IMR-90 (cell line): ENCODE results near the gene GPATCH2L. TPM values are rescaled to one million over a fixed set of nuclear protein-coding genes. Genes with fewer than 3 reads are reported as not detected.

Experiments
- ATAC-seq: fragments of 200-7000 bp; cut with Tn5 transposase; 2 replicates; pipeline ENCODE4 v1.9.1; 2020; ENCODE audit warnings: low read depth, mild to moderate bottlenecking, moderate library complexity
- BruUV-seq: library from RNA; stranded (reverse); fragments of 400-500 nt; replicated peaks from 2 replicates; lab custom pipeline; 2021; lab: Mats Ljungman, UMichigan
- CTCF ChIA-PET: fragments of 300-600 bp; formaldehyde crosslinking; extraction: SDS; loops from one replicate; lab custom pipeline; 2021; ENCODE audit warnings: antibody characterized with exemption; lab: Yijun Ruan, JAX
- POLR2A ChIA-PET: fragments of 300-600 bp; sonication (Branson Sonifier 250); formaldehyde crosslinking; loops from one replicate; lab custom pipeline; 2022; ENCODE audit warnings: antibody characterized with exemption; ENCODE audit not compliant: unreplicated experiment; lab: Charles Lee
- DNase-seq: peaks from one replicate; pipeline ENCODE4 v3.0.0; 2013
- H2AFZ ChIP-seq: replicated peaks from 2 replicates; pipeline ENCODE3; 2013; ENCODE audit warnings: low read length, mild to moderate bottlenecking; ENCODE audit not compliant: poor library complexity
- H2AK5ac ChIP-seq: 2 replicates; pipeline ENCODE4 v1.6.1; 2013; ENCODE audit warnings: low read depth, low read length, inconsistent platforms
- H2AK9ac ChIP-seq: replicated peaks from 2 replicates; pipeline ENCODE3; 2013; ENCODE audit warnings: mild to moderate bottlenecking, low read depth, low read length, moderate library complexity; ENCODE audit not compliant: poor library complexity
- H2BK120ac ChIP-seq: 2 replicates; pipeline ENCODE4 v1.6.1; 2013; ENCODE audit warnings: low read depth, low read length, inconsistent platforms
- H2BK15ac ChIP-seq: 3 replicates; pipeline ENCODE4 v1.6.1; 2013; ENCODE audit warnings: low read depth, low read length, inconsistent platforms
- H2BK20ac ChIP-seq: 2 replicates; pipeline ENCODE4 v1.6.1; 2013; ENCODE audit warnings: low read depth, mild to moderate bottlenecking, inconsistent platforms, low read length, moderate library complexity
- H2BK5ac ChIP-seq: 2 replicates; pipeline ENCODE4 v1.6.1; 2013; ENCODE audit warnings: mild to moderate bottlenecking, low read depth, low read length, inconsistent platforms; ENCODE audit not compliant: poor library complexity, severe bottlenecking
- H3K14ac ChIP-seq: replicated peaks from 2 replicates; pipeline ENCODE4 v1.6.1; 2013; ENCODE audit warnings: low read depth, low read length, inconsistent platforms
- H3K18ac ChIP-seq: 2 replicates; pipeline ENCODE4 v1.6.1; 2013; ENCODE audit warnings: low read depth, low read length, control low read depth
- H3K23ac ChIP-seq: 2 replicates; pipeline ENCODE4 v1.6.1; 2013; ENCODE audit warnings: low read depth, low read length, inconsistent platforms
- H3K27ac ChIP-seq: 2 replicates; pipeline ENCODE4 v1.5.1; 2013; ENCODE audit warnings: mild to moderate bottlenecking, control low read depth, low read length; ENCODE audit not compliant: insufficient read depth
- H3K27me3 ChIP-seq: 2 replicates; pipeline ENCODE4 v1.6.1; 2013; ENCODE audit warnings: low read length; ENCODE audit not compliant: control insufficient read depth, insufficient read depth
- H3K36me3 ChIP-seq: 2 replicates; pipeline ENCODE4 v1.6.1; 2013; ENCODE audit warnings: low read length, mixed read lengths; ENCODE audit not compliant: control insufficient read depth, insufficient read depth
- H3K4ac ChIP-seq: 2 replicates; pipeline ENCODE4 v1.6.1; 2013; ENCODE audit warnings: low read depth, low read length, inconsistent platforms
- H3K4me1 ChIP-seq: 2 replicates; pipeline ENCODE4 v1.6.1; 2013; ENCODE audit warnings: low read length, mixed read lengths; ENCODE audit not compliant: control insufficient read depth, insufficient read depth
- H3K4me2 ChIP-seq: 2 replicates; pipeline ENCODE4 v1.6.1; 2013; ENCODE audit warnings: low read depth, mild to moderate bottlenecking, control low read depth, low read length, moderate library complexity
- H3K4me3 ChIP-seq: 2 replicates; pipeline ENCODE4 v1.5.1; 2013; ENCODE audit warnings: low read depth, mild to moderate bottlenecking, control low read depth, low read length, moderate library complexity; ENCODE audit not compliant: insufficient read depth
- H3K56ac ChIP-seq: 2 replicates; pipeline ENCODE4 v1.6.1; 2013; ENCODE audit warnings: low read length, inconsistent platforms; ENCODE audit not compliant: insufficient read depth; ENCODE audit errors: extremely low read depth
- H3K79me1 ChIP-seq, 2 experiments: 2 replicates each; pipeline ENCODE4 v1.6.1; 2013; ENCODE audit warnings: low read length in 2 of 2, inconsistent platforms in 1 of 2, low read depth in 1 of 2
- H3K9ac ChIP-seq: 2 replicates; pipeline ENCODE4 v1.6.1; 2013; ENCODE audit warnings: low read depth, low read length, control low read depth
- H3K9me1 ChIP-seq: 2 replicates; pipeline ENCODE4 v1.6.1; 2013; ENCODE audit warnings: low read length, inconsistent platforms; ENCODE audit not compliant: insufficient read depth
- H3K9me3 ChIP-seq: 2 replicates; pipeline ENCODE4 v1.6.1; 2013; ENCODE audit warnings: low read length; ENCODE audit not compliant: control insufficient read depth, insufficient read depth
- H4K20me1 ChIP-seq: 2 replicates; pipeline ENCODE4 v1.6.1; 2013; ENCODE audit warnings: low read length, inconsistent platforms; ENCODE audit not compliant: insufficient read depth
- H4K5ac ChIP-seq: 2 replicates; pipeline ENCODE4 v1.6.1; 2013; ENCODE audit warnings: mild to moderate bottlenecking, low read depth, low read length, control low read depth
- H4K8ac ChIP-seq, 2 experiments: 2 replicates each; pipeline ENCODE4 v1.6.1; 2013; ENCODE audit warnings: low read depth in 2 of 2, low read length in 2 of 2, control low read depth in 1 of 2, inconsistent platforms in 1 of 2
- H4K91ac ChIP-seq: 2 replicates; pipeline ENCODE4 v1.6.1; 2013; ENCODE audit warnings: low read depth, low read length, inconsistent platforms; ENCODE audit not compliant: insufficient read depth
- BHLHE40 ChIP-seq: fragments of 150-350 bp; IDR thresholded peaks from 2 replicates; pipeline ENCODE4 v1.6.1; 2016; ENCODE audit warnings: mild to moderate bottlenecking, low read depth, low read length
- CEBPB ChIP-seq: IDR thresholded peaks from 2 replicates; pipeline ENCODE4 v1.6.1; 2012; ENCODE audit warnings: low read depth, low read length, improper control_type of control experiment
- CHD1 ChIP-seq: IDR thresholded peaks from 2 replicates; pipeline ENCODE4 v1.6.1; 2012; ENCODE audit warnings: low read depth, low read length, improper control_type of control experiment
- FOS ChIP-seq: fragments of 150-350 bp; IDR thresholded peaks from 2 replicates; pipeline ENCODE4 v1.6.1; 2016; ENCODE audit warnings: low read depth, low read length
- MAFK ChIP-seq: IDR thresholded peaks from 2 replicates; pipeline ENCODE4 v1.6.1; 2012; ENCODE audit warnings: low read depth, low read length, improper control_type of control experiment
- MAZ ChIP-seq: IDR thresholded peaks from 2 replicates; pipeline ENCODE4 v1.6.1; 2012; ENCODE audit warnings: low read depth, mild to moderate bottlenecking, low read length, improper control_type of control experiment, moderate library complexity, borderline replicate concordance
- MXI1 ChIP-seq: IDR thresholded peaks from 2 replicates; pipeline ENCODE4 v1.6.1; 2012; ENCODE audit warnings: low read depth, mild to moderate bottlenecking, low read length, moderate library complexity, borderline replicate concordance
- NFE2L2 ChIP-seq: fragments of 150-350 bp; IDR thresholded peaks from 2 replicates; pipeline ENCODE4 v1.6.1; 2016; ENCODE audit warnings: low read depth, mild to moderate bottlenecking, low read length
- POLR2A ChIP-seq: IDR thresholded peaks from 2 replicates; pipeline ENCODE4 v1.6.1; 2012; ENCODE audit warnings: mild to moderate bottlenecking, low read depth, low read length
- RAD21 ChIP-seq: IDR thresholded peaks from 2 replicates; pipeline ENCODE4 v1.6.1; 2012; ENCODE audit warnings: low read length, improper control_type of control experiment
- RCOR1 ChIP-seq: IDR thresholded peaks from 2 replicates; pipeline ENCODE4 v1.6.1; 2012; ENCODE audit warnings: mild to moderate bottlenecking, low read length, improper control_type of control experiment; ENCODE audit not compliant: insufficient replicate concordance
- RFX5 ChIP-seq: IDR thresholded peaks from 2 replicates; pipeline ENCODE4 v1.8.0; 2012; ENCODE audit warnings: low read depth, mild to moderate bottlenecking, low read length, moderate library complexity
- SMC3 ChIP-seq: fragments of 150-350 bp; IDR thresholded peaks from 2 replicates; pipeline ENCODE4 v1.6.1; 2016; ENCODE audit warnings: low read depth, mild to moderate bottlenecking, antibody characterized with exemption, low read length, moderate library complexity
- WGBS, 2 experiments: methylation state at CpG; one replicate each; pipeline versions ENCODE4 v1.1.5 to v1.1.7; 2013; ENCODE audit warnings: missing lambda C conversion rate in 2 of 2; ENCODE audit not compliant: insufficient read length in 1 of 2; ENCODE audit errors: extremely low coverage in 2 of 2; 5-methylcytosine and 5-hydroxymethylcytosine counted together
- dilution Hi-C: fragments of 300-500 bp; cut with HindIII; formaldehyde crosslinking; loops from one replicate; pipeline ENCODE4 v1.14.3; 2018; ENCODE audit warnings: low sequenced_read_pairs; ENCODE audit not compliant: unreplicated experiment
- in situ Hi-C: fragments of 300-500 bp; cut with MboI; formaldehyde crosslinking; loops from 3 replicates; pipeline ENCODE4 v1.14.3; 2019; ENCODE audit warnings: low sequenced_read_pairs, inconsistent platforms, mixed read lengths
- intact Hi-C: fragments of 100-400 bp; cut with micrococcal nuclease; formaldehyde crosslinking; loops from 2 replicates; pipeline ENCODE4 v1.10.0; 2022
- polyA plus RNA-seq, 3 experiments: library from polyadenylated mRNA; depleted of rRNA; stranded (reverse); fragments of >200 nt; gene quantifications; 2 replicates each; pipeline ENCODE4 v1.2.3, GENCODE V29; 2012; ENCODE audit warnings: low replicate concordance in 1 of 3
- total RNA-seq: library from RNA; depleted of rRNA; stranded (reverse); fragments of >200 nt; gene quantifications from 2 replicates; pipeline ENCODE4 v1.2.3, GENCODE V29; 2012
- TF ChIP-seq, protein P1 (sequence below): fragments of 150-350 bp; IDR thresholded peaks from 2 replicates; pipeline ENCODE4 v1.6.1; 2016; ENCODE audit warnings: low read depth, mild to moderate bottlenecking, low read length, moderate library complexity, borderline replicate concordance
- TF ChIP-seq, protein P2 (sequence below): conservative IDR thresholded peaks from 2 replicates; pipeline ENCODE4 v1.5.1; 2012; ENCODE audit warnings: mild to moderate bottlenecking, low read depth, low read length, improper control_type of control experiment
- TF ChIP-seq, protein P3 (sequence below): fragments of 150-350 bp; IDR thresholded peaks from 2 replicates; pipeline ENCODE4 v1.6.1; 2017; ENCODE audit warnings: mild to moderate bottlenecking, antibody characterized with exemption, low read length, low read depth

The GPATCH2L gene
- total and polyA plus RNA-seq, 2 of the 4 experiments (the other 2 are of a cell fraction): 15.6 to 51.4 TPM

DNA sequence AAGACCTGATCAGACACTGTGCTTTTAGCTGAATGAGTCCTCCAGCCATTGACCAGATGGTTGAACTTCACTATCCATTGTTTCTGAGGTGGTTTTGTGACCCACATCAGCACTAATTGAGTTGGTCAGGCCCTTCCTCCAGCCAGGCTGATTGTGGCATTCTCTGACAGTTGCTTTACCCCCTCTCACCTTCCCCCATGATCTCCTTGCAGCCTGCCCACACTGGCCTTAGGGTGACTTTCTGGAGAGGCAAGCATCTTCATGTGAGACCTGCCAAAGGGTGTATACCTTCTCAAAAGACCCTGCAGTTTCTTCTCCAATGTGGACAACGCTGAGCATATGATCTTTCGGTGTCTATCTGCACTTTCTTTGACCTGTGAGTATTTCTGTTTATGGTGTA is 83.9 kb downstream of the GPATCH2L start:
- BruUV-seq: no TSS peak
- Histone ChIP-seq H4K8ac (no peak overlapping the region), H3K79me1 (no peaks in the 10 kb centered on the region), H3K4me2 (no peak overlapping the region), H3K23ac (no peak overlapping the region), H3K27ac (no peak overlapping the region), H2BK15ac (no peak overlapping the region), H3K4me1 (no peaks in the 10 kb centered on the region), H3K4ac (no peak overlapping the region), H3K4me3 (no peak overlapping the region), H3K14ac (no peak overlapping the region), H2BK5ac (no peak overlapping the region), H2AFZ (no peak overlapping the region), H2AK9ac (no peak overlapping the region), H3K18ac (no peak overlapping the region), H2BK120ac (no peak overlapping the region), H2BK20ac (no peak overlapping the region), H3K36me3 (no peaks in the 10 kb centered on the region), H4K20me1 (no peaks in the 10 kb centered on the region), H4K91ac (no peak overlapping the region), H3K27me3 (no peaks in the 10 kb centered on the region), H3K56ac (no peak overlapping the region), H3K9ac (no peak overlapping the region), H3K9me1 (no peaks in the 10 kb centered on the region), H3K9me3 (no peaks in the 10 kb centered on the region), H2AK5ac (no peak overlapping the region), H4K5ac (no peak overlapping the region)
- in situ Hi-C loops (no loop called here), dilution Hi-C loops (no loop called here), intact Hi-C loops (no loop called here)
- ChIA-PET POLR2A (no interaction called here), CTCF (no interaction called here)
- DNase-seq: no peak
- no CpG with 5 or more reads among the region's 2 CpGs for WGBS, 2 experiments
- TF ChIP-seq, protein P1, sequence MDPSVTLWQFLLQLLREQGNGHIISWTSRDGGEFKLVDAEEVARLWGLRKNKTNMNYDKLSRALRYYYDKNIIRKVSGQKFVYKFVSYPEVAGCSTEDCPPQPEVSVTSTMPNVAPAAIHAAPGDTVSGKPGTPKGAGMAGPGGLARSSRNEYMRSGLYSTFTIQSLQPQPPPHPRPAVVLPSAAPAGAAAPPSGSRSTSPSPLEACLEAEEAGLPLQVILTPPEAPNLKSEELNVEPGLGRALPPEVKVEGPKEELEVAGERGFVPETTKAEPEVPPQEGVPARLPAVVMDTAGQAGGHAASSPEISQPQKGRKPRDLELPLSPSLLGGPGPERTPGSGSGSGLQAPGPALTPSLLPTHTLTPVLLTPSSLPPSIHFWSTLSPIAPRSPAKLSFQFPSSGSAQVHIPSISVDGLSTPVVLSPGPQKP: no peak
- TF ChIP-seq NFE2L2 (no peak), SMC3 (no peak), RAD21 (no peak), BHLHE40 (no peak), MAZ (no peak), CEBPB (no peak), MAFK (no peak), RFX5 (no peak), CHD1 (no peak), MXI1 (no peak), RCOR1 (no peak), POLR2A (no peak), FOS (no peak)
- TF ChIP-seq, protein P2, sequence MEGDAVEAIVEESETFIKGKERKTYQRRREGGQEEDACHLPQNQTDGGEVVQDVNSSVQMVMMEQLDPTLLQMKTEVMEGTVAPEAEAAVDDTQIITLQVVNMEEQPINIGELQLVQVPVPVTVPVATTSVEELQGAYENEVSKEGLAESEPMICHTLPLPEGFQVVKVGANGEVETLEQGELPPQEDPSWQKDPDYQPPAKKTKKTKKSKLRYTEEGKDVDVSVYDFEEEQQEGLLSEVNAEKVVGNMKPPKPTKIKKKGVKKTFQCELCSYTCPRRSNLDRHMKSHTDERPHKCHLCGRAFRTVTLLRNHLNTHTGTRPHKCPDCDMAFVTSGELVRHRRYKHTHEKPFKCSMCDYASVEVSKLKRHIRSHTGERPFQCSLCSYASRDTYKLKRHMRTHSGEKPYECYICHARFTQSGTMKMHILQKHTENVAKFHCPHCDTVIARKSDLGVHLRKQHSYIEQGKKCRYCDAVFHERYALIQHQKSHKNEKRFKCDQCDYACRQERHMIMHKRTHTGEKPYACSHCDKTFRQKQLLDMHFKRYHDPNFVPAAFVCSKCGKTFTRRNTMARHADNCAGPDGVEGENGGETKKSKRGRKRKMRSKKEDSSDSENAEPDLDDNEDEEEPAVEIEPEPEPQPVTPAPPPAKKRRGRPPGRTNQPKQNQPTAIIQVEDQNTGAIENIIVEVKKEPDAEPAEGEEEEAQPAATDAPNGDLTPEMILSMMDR: no peak
- TF ChIP-seq, protein P3, sequence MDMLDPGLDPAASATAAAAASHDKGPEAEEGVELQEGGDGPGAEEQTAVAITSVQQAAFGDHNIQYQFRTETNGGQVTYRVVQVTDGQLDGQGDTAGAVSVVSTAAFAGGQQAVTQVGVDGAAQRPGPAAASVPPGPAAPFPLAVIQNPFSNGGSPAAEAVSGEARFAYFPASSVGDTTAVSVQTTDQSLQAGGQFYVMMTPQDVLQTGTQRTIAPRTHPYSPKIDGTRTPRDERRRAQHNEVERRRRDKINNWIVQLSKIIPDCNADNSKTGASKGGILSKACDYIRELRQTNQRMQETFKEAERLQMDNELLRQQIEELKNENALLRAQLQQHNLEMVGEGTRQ: no peak
- ATAC-seq: no peak
